Subcutaneous adipose tissue (tissue), 4 donors: ENCODE measurements around the gene PIAS4. TPM values are rescaled to one million over a fixed set of nuclear protein-coding genes. Genes with fewer than 3 reads are reported as not detected.

Source experiments
- CTCF ChIP-seq: fragments of 450-650 bp; IDR thresholded peaks from one replicate; pipeline ENCODE4 v1.5.1; 2016; ENCODE audit warnings: low read depth, mild to moderate bottlenecking, control low read depth, antibody characterized with exemption, moderate library complexity
- total RNA-seq, 4 donors: library from RNA; depleted of rRNA; stranded (reverse); fragments of >200 nt; gene quantifications; one replicate each; pipeline ENCODE4 v1.1.0, GENCODE V29; 2016

PIAS4 gene
- total RNA-seq, 4 donors from 2014 or later = 7.7 to 50.4 (median 16.1) TPM

GRCh38 chr19:3975637-3976087 is 31.9 kb upstream of the PIAS4 start:
- no peak for TF ChIP-seq CTCF

- TF ChIP-seq CTCF = no peak
Measured at GRCh38 chr19:3976495-3977241, 30.9 kb upstream of the PIAS4 start.

GRCh38 chr19:3977242-3978143 is 30.0 kb upstream of the PIAS4 start:
- TF ChIP-seq CTCF = no peak

GRCh38 chr19:3978145-3978544 is 29.4 kb upstream of the PIAS4 start:
- TF ChIP-seq CTCF = no peak

- no peak for TF ChIP-seq CTCF
Measured at GRCh38 chr19:3979289-3979673, 28.3 kb upstream of the PIAS4 start.

- no peak for TF ChIP-seq CTCF
Measured at GRCh38 chr19:3979674-3980352, 27.7 kb upstream of the PIAS4 start.
